GM04504 (cell line): Measurements from ENCODE around the gene CLDN6.
A peak's percentile ranks its signal among the peaks of the same experiment; 100 is the strongest.
"Not testable (repeated sequence)": the region's sequence is repeated elsewhere in the genome, so short reads cannot be mapped to it uniquely, and the experiment has no call there.

Source experiments
- DNase-seq: peaks from one replicate; pipeline ENCODE4 v3.0.0-alpha.2; 2012; ENCODE audit warnings: low read depth

Gene CLDN6

GRCh38 chr16:3017794-3018506 lies at the start of gene CLDN6:
Gene CLDN6 (minus strand): TSS chr16:3018183. CDS start chr16:3016021, 2,162 bp downstream.
- DNase-seq: no peak

GRCh38 chr16:3066440-3066748 lies 48.4 kb upstream of the CLDN6 start:
- no peak for DNase-seq

- DNase-seq: no peak
Observed at GRCh38 chr16:3065742-3066439, 47.9 kb upstream of the CLDN6 start.

- DNase-seq: peak; percentile 46
Observed at GRCh38 chr16:3065069-3065741, 47.2 kb upstream of the CLDN6 start, which contains the start of gene IL32. Gene IL32 (plus strand): TSS chr16:3065640. CDS start chr16:3065812, 172 bp downstream.

- DNase-seq: no peak
Observed at GRCh38 chr16:3063625-3064386, 45.8 kb upstream of the CLDN6 start.

- DNase-seq: no peak
Observed at GRCh38 chr16:3062553-3062952, 44.6 kb upstream of the CLDN6 start.

GRCh38 chr16:3060339-3061127 lies 42.5 kb upstream of the CLDN6 start:
- DNase-seq: no peak

- DNase-seq: no peak
Observed at GRCh38 chr16:3059723-3060242, 41.8 kb upstream of the CLDN6 start.

GRCh38 chr16:3059041-3059722 lies 41.2 kb upstream of the CLDN6 start:
- peak; percentile 74 for DNase-seq

GRCh38 chr16:3058139-3059030 lies 40.4 kb upstream of the CLDN6 start:
- DNase-seq: no peak

GRCh38 chr16:3057181-3058138 lies 39.5 kb upstream of the CLDN6 start:
- no peak for DNase-seq

- no peak for DNase-seq
Observed at GRCh38 chr16:3056336-3057180, 38.6 kb upstream of the CLDN6 start.

GRCh38 chr16:3055734-3056115 lies 37.7 kb upstream of the CLDN6 start:
- DNase-seq: not testable (repeated sequence)

GRCh38 chr16:3054965-3055733 lies 37.2 kb upstream of the CLDN6 start:
- no peak for DNase-seq

- DNase-seq: not testable (repeated sequence)
Observed at GRCh38 chr16:3053330-3053710, 35.3 kb upstream of the CLDN6 start.

GRCh38 chr16:3052571-3053329 lies 34.8 kb upstream of the CLDN6 start:
- DNase-seq: not testable (repeated sequence)
